Activated CD8-positive, alpha-beta memory T cell treated with anti-CD3 and anti-CD28 coated beads for 36 hours (primary cell): Measurements from ENCODE around the gene SOX11. TPM values are rescaled to one million over a fixed set of nuclear protein-coding genes. Genes with fewer than 3 reads are reported as not detected.

Experiments
- CTCF ChIA-PET: fragments of 350-600 bp; sonication (Branson Sonifier 250); formaldehyde crosslinking; loops from one replicate; lab custom pipeline; 2021; ENCODE audit warnings: antibody characterized with exemption; lab: Charles Lee
- POLR2A ChIA-PET: fragments of 350-600 bp; sonication (Branson Sonifier 250); formaldehyde crosslinking; loops from one replicate; lab custom pipeline; 2021; ENCODE audit warnings: antibody characterized with exemption; lab: Charles Lee
- total RNA-seq, 2 experiments: library from RNA; stranded (reverse); gene quantifications; one replicate each; pipeline ENCODE4 v1.2.3, GENCODE V29; 2021

The SOX11 gene
- total RNA-seq, 2 experiments from 2014 or later = not detected

- ChIA-PET POLR2A (no interaction called here), CTCF (no interaction called here)
Measured at GRCh38 chr2:5690718-5691220, 1.4 kb upstream of the SOX11 start.

GRCh38 chr2:5691221-5691984, 781 bp upstream of the SOX11 start:
- ChIA-PET POLR2A (no interaction called here), CTCF (no interaction called here)

GRCh38 chr2:5692561-5693286, 540 bp downstream of the SOX11 start:
- POLR2A ChIA-PET = no interaction called here
- CTCF ChIA-PET = no interaction called here

GRCh38 chr2:5693287-5694201, 1.4 kb downstream of the SOX11 start:
- CTCF ChIA-PET = no interaction called here
- POLR2A ChIA-PET = no interaction called here

- POLR2A ChIA-PET = no interaction called here
- CTCF ChIA-PET = no interaction called here
Measured at GRCh38 chr2:5694306-5694705, 2.1 kb downstream of the SOX11 start.

GRCh38 chr2:5695654-5696403, 3.6 kb downstream of the SOX11 start:
- CTCF ChIA-PET = no interaction called here
- POLR2A ChIA-PET = no interaction called here

- ChIA-PET CTCF (no interaction called here), POLR2A (no interaction called here)
Measured at GRCh38 chr2:5696404-5696944, 4.3 kb downstream of the SOX11 start.

- CTCF ChIA-PET = no interaction called here
- POLR2A ChIA-PET = no interaction called here
Measured at GRCh38 chr2:5696945-5697521, 4.8 kb downstream of the SOX11 start.

GRCh38 chr2:5697562-5697961, 5.4 kb downstream of the SOX11 start:
- CTCF ChIA-PET = no interaction called here
- POLR2A ChIA-PET = no interaction called here

GRCh38 chr2:5698134-5698533, 6.0 kb downstream of the SOX11 start:
- POLR2A ChIA-PET = no interaction called here
- CTCF ChIA-PET = no interaction called here

GRCh38 chr2:5699963-5700362, 7.8 kb downstream of the SOX11 start:
- CTCF ChIA-PET = no interaction called here
- POLR2A ChIA-PET = no interaction called here

GRCh38 chr2:5700551-5700950, 8.4 kb downstream of the SOX11 start:
- CTCF ChIA-PET = no interaction called here
- POLR2A ChIA-PET = no interaction called here

GRCh38 chr2:5701266-5701665, 9.1 kb downstream of the SOX11 start:
- CTCF ChIA-PET = no interaction called here
- POLR2A ChIA-PET = no interaction called here

- ChIA-PET POLR2A (no interaction called here), CTCF (no interaction called here)
Measured at GRCh38 chr2:5703166-5703565, 11.0 kb downstream of the SOX11 start.

GRCh38 chr2:5705490-5705889, 13.3 kb downstream of the SOX11 start:
- CTCF ChIA-PET = no interaction called here
- POLR2A ChIA-PET = no interaction called here

GRCh38 chr2:5706717-5707455, 14.7 kb downstream of the SOX11 start:
- CTCF ChIA-PET = no interaction called here

GRCh38 chr2:5710615-5711014, 18.4 kb downstream of the SOX11 start:
- CTCF ChIA-PET = no interaction called here
- POLR2A ChIA-PET = no interaction called here

More at GRCh38 chr2:5706717-5707455, 14.7 kb downstream of the SOX11 start:
- POLR2A ChIA-PET = no interaction called here

- ChIA-PET CTCF (no interaction called here), POLR2A (no interaction called here)
Measured at GRCh38 chr2:5713101-5713500, 20.9 kb downstream of the SOX11 start.
